GM19395 (cell line): ENCODE measurements around the gene EIF5.

Experiments used
- ATAC-seq: cut with Tn5 transposase; IDR thresholded peaks from one replicate; pipeline ENCODE4 v1.9.1; 2021; ENCODE audit warnings: mild to moderate bottlenecking, moderate library complexity; ENCODE audit not compliant: unreplicated experiment

Gene EIF5

DNA sequence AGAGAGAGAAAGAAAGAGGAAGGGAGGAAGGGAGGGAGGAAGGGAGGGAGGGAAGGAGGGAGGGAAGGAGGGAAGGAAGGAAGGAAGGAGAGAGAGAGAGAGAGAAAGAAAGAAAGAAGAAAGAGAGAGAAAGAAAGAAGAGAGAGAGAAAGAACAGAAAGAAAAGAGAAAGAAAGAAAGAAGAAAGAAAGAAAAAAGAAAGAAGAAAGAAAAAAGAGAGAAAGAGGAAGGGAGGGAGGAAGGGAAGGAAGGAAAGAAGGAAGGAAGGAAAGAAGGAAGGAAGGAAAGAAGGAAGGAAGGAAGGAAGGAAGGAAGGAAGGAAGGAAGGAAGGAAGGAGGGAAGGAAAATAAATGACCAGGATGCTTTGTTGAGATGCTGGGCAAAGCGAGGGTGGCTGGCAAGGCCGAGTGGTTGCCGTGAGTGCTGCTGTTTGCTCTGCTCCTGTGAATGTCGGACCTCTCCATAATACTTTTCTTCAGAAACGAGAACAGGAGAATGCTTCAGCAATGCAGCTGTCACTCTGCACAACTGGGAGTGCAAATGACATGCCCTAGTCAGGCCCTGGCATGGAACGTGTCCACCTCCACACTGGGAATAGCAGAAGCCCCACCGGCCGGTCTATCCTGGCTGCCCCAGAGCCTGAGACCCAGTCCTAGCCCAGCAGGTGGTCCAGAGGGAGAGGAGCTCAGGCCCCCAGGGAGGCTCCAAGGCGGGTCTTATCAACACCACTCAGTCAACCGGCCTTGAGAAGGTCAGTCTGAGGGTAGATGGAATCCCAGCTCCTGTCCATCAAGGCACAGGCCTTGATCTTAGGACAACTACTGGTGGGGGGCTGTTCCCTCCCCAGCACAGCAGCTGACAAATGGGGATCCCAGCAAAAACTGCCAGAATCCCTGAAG lies 25.1 kb upstream of the EIF5 start:
- no peak for ATAC-seq

DNA sequence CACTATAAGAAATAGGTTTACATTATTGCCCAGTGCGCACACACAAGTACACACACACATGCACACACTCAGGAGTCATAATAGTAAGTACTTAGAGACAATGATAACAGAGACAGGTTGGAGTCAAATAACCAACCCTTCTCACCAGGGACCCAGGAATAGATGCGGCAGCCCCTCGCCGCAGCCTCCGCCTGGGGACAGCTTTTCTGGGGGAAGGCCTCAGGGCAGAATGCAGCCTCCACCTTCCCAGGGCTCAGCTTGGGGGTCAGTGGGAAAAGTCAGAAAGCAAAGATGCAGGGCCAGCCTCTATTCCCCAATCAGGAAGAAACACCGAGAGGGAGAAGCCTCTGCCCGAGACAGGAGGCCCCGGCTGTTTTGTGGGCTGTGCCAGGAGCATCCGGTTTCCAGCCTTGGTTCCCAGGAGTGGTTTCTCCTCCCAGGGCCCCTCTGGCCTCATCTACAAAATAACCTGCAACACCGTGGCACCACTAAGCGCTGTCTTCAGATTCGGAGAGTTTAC lies 23.4 kb upstream of the EIF5 start:
- no peak for ATAC-seq

DNA sequence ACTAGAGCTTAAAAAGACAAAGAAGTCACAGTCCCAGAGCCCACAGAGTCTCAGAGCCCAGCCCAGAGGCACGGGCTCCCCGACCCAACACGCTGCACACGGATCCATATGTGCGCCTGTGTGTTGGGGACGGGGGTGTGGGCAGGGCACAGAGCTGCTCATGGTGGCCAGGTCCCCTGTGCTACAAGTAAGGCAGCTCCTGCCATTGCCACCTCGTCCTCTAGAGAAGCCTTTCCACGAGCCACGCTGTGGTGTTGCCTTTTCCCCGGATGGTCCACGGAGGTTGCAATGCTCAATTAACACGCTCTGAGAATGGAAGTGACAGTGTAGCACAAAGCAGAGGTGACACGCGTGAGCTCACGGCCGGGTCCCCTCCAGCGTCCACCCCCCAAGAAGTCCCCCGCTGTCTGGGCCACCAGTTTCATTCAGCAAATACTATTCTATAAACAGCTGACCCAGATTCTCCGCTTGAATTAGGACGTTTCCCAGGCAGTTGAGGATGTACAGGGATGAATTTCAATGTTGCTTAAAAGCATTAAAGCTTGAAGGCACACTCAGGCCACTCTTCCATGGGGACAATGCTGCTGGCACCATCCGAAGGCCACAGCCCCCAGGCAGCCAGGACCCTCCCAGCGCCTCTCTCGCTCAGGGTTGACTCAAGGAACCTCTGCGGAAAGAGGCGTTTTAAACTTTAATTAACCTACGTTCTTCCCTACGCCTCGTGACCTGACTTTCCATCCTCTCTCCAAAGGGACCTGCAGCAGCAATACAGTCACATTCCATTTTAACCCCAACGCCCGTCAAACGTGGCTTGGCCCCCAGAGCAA lies 22.7 kb upstream of the EIF5 start:
- ATAC-seq: no peak

DNA sequence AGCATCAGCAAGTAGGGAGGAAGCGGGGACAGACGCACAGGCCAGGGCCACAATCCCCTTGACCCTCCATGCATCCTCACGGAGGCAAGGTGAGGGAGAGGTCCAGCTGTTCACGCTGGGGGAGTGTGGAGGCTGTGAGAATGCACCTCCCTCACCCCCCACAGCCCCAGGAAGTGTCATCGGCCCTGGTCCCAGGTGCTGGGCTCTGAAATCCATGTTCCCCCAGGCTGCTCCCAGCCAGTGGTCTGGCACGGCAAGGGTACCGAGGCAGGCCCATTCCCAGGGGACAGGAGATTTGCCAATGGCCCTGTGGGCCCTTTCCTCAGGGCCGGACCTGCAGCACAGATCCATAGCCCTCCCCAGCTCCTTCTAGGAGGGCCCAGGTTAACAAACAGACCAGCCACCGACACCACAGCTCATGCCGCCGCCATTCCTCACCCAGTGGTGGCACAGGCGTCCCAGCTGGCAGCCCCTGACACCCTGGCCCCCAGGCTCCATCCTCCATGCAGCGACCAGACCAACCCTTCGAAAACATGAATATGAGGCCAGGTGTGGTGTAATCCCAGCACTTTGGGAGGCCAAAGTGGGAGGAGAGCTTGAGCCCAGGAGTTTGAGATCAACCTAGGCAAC lies 21.9 kb upstream of the EIF5 start:
- no peak for ATAC-seq

DNA sequence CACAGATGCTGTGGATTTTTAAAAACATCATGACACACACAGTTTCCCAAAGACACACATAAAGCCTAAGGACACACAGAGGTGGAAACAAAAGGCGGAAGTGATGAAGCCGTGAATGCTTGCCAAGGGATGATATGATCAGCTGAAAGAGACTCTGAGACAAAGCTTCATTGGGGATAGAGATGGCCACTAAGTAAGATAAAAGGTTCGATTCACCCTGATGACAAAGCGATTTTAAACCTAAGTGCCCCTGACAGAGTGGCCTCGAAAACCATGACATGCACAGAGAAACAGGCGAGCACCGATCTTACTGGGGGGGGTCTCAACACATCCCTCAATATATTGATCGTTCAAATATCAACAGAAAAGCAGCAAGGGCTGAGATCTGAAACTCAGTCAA lies 20.3 kb upstream of the EIF5 start:
- ATAC-seq: no peak

DNA sequence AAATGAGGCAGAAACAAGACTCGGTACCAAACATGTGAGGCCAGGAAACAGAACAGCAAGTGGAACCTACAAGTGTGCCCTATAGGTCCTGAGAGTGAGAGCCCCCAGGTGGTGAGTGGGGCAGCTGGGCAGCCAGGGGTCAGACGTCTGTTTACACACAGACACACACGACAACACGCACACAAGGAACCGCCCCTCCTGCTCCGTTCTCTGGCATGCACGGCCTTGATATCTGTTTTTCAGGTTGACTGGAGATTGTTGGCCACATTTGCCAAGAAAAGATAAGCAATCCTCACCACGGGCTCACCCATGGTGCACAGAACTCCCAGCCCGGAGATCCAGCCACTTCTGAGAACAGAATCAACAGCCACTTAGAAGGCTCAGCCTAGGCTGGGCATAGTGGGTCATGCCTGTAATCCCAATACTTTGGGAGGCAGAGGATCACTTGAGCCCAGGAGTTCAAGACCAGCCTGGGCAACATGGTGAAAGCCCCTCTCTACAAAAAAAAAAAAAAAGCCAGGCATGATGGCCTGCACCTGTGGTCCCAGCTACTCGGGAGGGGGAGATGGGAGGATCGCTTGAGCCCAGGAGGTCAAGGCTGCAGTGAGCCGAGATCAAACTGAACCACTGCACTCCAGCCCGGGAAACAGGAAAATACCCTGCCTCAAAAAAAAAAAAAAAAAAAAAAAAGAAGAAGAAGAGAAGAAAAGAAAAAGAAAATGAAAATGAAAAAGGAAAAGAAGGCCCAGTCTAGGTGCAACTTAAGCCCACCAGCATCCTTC lies 19.4 kb upstream of the EIF5 start:
- ATAC-seq: no peak

DNA sequence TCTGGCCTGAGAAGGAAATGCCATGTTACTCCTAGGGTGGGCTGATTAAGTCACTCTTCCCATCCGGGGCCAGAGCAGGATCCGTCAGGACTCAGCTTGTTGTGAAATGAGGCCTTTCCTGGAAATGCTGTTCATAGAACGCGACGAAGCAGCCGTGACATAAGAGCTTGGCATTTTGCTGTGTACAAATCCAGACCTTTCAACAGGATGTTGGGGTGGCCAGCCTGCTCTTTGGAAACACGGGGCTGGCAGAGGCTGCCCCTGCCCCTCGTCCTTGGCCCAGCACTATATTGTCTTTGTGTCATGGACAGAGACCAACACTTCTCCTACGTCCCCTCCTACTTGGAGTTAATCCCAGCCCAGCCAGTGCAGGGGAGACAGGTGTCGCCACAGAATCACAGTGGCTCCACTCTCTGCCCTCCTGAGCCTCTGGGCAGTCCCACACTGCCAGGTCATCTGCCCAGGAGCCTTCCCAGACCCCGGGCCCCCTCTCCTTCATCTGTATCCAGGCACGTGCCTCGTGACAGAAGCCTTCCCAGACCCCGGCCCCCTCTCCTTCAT lies 18.6 kb upstream of the EIF5 start:
- no peak for ATAC-seq

DNA sequence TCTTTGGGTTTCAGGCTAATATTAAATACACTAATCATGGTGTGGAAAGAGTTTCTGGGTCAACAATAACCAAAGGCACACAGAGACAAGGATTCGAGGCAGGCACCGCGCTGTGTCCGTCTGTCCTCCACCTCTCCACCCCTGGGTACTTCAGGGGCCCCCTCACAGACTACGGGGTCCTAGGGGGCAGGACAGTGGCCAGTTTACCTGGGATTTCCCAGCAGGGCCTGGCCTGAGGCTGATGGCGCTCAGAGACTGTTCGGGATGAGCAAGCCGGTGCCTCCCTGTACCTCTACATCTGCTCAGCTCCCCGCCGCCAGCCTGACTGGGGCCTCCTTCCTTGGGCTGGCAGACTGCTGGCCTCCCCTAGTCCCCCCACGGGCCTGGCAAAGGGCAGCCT lies 18.1 kb upstream of the EIF5 start:
- ATAC-seq: no peak

DNA sequence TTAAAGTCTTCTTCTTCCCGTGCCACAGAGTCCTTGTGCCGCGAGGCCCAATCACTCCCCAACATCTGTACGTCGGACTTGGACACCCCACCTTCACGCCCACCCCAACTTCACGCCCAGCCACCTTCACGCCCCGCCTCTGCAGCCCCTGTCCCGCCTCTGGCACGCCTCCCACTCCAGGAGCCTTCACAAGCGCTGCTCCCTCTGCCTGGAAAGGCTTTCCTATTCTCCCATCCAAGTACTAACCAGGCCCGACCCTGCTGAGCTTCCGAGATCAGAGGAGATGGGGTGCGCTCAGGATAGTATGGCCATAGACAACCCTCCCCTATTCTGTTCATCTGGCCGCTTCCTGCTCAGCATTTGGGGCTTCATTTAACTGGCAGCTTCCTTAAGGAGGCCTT lies 17.3 kb upstream of the EIF5 start:
- ATAC-seq: no peak

DNA sequence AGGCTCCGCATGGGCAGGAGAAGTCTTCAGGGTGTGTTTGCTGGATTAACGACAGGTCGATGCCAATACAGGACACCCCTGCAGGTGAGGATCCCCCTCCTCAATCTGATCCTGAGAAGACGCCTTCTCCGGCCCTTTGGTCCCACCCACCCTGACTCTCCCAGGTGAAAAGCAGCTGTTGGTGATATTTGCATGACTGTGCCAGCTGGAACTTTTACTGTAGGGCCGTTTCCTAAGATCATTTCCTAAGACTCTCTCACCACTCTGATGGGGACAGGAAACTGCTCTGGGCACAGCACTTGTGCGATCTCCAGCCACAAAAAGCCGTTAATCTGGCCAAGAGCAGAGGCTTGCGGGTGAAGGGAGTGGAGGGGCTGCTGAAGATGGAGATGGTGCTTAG lies 16.8 kb upstream of the EIF5 start:
- ATAC-seq: no peak

DNA sequence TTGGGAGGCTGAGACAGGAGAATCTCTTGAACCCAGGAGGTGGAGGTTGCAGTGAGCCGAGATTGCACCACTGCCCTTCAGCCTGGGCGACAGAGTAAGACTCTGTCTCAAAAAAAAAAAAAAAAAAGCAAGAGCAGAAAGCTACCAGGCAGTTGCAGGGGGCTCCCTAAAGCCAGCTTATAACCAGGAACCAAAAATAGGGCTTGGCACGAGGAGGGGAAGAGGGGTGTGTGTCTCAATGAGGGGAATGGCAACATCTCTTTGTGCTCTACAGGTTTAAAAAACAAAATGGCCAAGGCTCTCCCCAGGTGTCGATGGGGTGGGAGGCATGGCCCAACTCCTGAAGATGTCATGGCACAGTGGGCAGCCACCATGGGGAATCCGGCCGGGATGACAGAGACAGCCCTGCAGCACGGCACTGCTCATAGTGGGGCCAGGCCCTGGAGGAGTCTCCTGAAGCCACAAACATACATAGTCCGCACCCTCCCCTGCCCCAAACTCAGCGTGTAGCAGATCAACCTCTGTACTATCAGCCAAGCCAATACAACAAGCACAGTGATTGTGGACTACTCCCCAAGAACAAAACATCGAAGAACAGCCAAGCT lies 16.0 kb upstream of the EIF5 start:
- no peak for ATAC-seq

DNA sequence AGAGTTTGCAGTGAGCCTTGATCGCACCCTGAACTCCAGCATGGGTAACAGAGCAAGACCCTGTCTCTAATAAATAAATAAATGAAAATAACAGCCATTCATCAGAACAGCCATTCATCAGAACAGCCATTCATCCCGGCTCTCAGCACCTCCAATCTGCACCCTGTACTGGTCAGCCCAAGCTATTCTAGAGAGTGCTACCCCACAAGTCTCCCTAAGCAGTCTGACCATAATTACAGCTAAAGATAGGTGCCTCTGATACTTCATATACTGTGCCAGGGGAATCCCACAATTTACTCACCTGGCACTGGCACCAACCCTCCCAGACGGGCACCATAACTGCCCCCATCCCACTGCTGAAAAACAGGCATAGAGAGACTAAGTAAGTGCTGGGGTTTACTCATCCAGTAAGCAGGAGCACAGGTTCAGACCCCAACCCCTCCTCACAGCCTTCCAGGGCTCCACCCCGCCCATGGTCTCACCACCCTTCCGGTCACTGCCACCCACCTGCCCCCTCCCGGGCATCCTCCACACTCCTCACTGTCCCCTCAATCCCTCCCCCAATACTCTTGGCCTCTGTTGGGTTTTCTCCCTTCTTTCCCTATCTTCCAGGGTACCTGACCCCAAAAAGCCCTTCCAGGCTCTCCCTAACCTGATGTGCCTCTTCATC lies 15.2 kb upstream of the EIF5 start:
- peak; percentile 42 for ATAC-seq

DNA sequence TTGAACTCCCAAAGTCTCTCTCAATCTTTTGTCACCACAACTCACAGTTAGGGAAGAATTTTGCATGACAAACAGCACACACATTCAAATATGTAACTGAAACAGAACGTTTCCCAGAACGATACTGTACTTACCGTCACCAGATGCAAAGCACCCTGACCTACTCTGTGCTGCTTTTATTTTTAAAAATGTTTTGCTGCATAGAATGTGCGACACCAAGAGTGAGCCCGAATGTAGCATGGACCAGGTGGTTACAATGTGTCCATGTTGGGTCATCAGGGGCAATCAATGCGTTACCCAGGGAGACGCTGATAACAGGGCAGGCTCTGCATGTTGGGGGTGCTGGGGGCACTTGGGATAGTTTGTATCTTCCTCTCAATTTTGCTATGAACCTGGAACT lies 14.6 kb upstream of the EIF5 start:
- peak; percentile 85 for ATAC-seq

DNA sequence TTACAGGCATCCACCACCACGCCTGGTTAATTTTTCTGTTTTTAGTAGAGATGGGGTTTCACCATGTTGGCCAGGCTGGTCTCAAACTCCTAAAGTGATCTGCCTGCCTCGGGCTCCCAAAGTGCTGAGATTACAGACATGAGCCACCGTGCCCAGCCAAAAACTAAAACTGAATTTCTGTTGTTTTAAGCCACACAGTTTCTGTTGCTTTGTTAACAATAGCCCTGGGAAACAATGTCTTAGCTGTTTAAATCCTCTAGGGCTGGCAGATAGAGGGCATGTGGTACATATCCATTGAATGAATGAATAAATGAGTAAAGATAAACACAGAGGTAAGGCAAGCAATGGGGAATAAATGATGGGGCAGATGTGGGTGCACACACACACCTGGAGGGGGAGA lies 8.0 kb upstream of the EIF5 start:
- ATAC-seq: no peak

DNA sequence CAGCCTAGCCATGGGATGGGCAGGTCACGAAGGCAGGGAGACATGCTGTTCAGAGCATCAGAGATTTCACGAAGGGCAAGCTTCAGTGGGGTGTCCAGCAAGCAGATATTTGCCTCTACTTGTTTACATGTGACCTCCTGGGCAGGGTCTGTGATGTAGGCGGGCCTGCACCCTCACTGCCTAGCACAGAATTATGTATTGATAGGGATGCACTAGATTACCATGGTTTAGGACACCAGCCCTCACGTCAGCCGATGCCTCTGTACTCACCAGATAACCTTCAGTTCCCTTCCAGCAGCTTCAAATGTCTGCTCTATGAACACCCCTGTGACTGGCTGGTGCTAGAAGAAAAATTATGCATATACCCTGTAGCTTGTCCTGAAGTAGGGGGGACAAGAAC lies 5.1 kb upstream of the EIF5 start:
- no peak for ATAC-seq

DNA sequence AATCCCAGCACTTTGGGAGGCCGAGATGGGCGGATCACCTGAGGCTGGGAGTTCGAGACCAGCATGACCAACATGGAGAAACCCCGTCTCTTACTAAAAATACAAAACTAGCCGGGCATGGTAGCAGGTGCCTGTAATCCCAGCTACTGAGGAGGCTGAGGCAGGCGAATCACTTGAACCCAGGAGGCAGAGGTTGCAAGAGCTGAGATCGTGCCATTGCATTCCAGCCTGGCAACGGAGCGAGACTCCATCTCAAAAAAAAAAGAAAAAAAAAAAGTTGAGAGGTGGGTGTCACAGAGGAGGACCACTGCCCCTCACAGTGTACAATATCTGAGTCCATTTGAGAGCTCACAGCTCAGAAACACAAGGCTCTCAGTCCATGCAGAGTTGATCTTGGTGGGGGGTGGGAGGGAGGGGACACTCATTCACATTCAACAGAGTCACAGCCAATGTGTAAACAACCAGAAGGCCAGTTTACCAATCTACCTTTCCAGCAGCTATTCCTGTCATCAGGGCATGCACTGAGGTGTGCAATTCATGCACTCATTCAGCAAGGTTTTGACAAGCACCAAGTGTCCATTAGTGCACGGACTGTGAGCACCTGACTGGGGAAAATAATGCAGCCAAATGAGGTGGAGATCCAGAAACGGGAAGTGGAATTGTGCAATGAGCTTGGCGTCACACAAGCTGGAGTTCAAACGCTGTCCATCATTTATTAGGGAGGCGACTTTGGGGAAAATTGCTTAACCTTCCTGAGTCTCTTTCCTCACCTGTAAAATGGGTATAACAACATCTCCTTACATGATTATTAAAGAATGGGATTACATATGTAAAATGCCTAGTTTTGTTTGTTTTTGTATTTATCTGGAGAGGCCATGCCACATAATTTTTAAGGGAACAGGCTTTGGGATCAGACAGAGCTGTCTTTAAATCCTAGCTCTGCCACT lies 4.4 kb upstream of the EIF5 start:
- no peak for ATAC-seq

DNA sequence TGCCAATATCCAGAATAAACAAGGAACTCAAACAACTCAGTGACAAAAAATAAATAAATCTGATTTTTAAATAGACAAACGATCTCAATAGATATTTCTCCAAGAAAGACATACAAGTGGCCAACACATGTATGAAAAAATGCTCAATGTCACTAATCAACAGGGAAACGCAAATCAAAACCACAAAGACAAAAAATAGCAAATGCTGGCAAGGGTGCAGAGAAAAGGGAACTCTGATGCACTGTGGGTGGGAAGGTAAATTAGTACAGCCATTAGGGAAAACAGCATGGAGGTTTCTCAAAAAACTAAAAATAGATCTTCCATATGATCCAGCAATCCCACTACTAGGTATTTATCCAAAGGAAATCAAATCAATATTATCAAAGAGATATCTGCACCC lies 3.5 kb upstream of the EIF5 start:
- ATAC-seq: no peak
